ENCODE data around the gene DSC1.

- TF ChIP-seq POLR2A (IDR thresholded peaks at IDR 0.05) (no peak), CTCF (IDR thresholded peaks at IDR 0.05) (no peak)
These were observed 56.9 kb downstream of the DSC1 start for GRCh38 chr18:31105733-31106132.

All from testis (tissue), 2 donors.